HepG2 (cell line): ENCODE results near the gene KRABD2.
A peak's percentile ranks its signal among the peaks of the same experiment; 100 is the strongest.

Experiments used
- AKAP8 ChIP-seq: sonication (generic); formaldehyde crosslinking; IDR thresholded peaks from 2 replicates; pipeline ENCODE4 v1.5.1; 2020; ENCODE audit warnings: mild to moderate bottlenecking, missing genetic modification reagents
- CEBPZ ChIP-seq: IDR thresholded peaks from 2 replicates; pipeline ENCODE4 v1.6.1; 2012; ENCODE audit warnings: low read length, improper control_type of control experiment
- DNMT1 ChIP-seq: sonication (generic); formaldehyde crosslinking; IDR thresholded peaks from 2 replicates; pipeline ENCODE4 v1.5.1; 2020; ENCODE audit warnings: mild to moderate bottlenecking, missing genetic modification reagents
- ELF3 ChIP-seq: IDR thresholded peaks from 2 replicates; pipeline ENCODE4 v1.6.1; 2016; ENCODE audit warnings: missing genetic modification reagents, missing compliant biosample characterization
- GABPA ChIP-seq, 2 experiments: IDR thresholded peaks; 2 replicates each; pipeline ENCODE4 v1.6.1; 2011 to 2016; ENCODE audit warnings: low read depth in 2 of 2, low read length in 1 of 2, missing biosample characterization in 1 of 2, missing genetic modification characterization in 1 of 2
- HNF4A ChIP-seq: sonication (generic); formaldehyde crosslinking; IDR thresholded peaks from 2 replicates; pipeline ENCODE4 v1.4.0; 2020; ENCODE audit warnings: missing genetic modification reagents
- KMT2A ChIP-seq: sonication (generic); formaldehyde crosslinking; IDR thresholded peaks from 2 replicates; pipeline ENCODE4 v1.4.0; 2020; ENCODE audit warnings: missing genetic modification reagents
- KMT2B ChIP-seq: IDR thresholded peaks from 2 replicates; pipeline ENCODE4 v1.6.1; 2016; ENCODE audit warnings: missing genetic modification reagents, missing compliant biosample characterization
- PAWR ChIP-seq: sonication (generic); formaldehyde crosslinking; IDR thresholded peaks from 2 replicates; pipeline ENCODE4 v1.4.0; 2020; ENCODE audit warnings: missing genetic modification reagents, mild to moderate bottlenecking, borderline replicate concordance
- POGZ ChIP-seq: sonication (generic); formaldehyde crosslinking; IDR thresholded peaks from 2 replicates; pipeline ENCODE4 v1.4.0; 2020; ENCODE audit warnings: mild to moderate bottlenecking, missing genetic modification reagents
- PRPF4 ChIP-seq: fragments of 200-400 bp; formaldehyde crosslinking; IDR thresholded peaks from 2 replicates; pipeline ENCODE4 v1.6.1; 2016; ENCODE audit warnings: low read length, low read depth; ENCODE audit not compliant: poor library complexity, severe bottlenecking
- SP5 ChIP-seq: IDR thresholded peaks from 2 replicates; pipeline ENCODE4 v1.6.1; 2016; ENCODE audit warnings: low read depth, borderline replicate concordance
- THAP7 ChIP-seq: sonication (generic); formaldehyde crosslinking; IDR thresholded peaks from 2 replicates; pipeline ENCODE4 v1.8.1; 2023; ENCODE audit warnings: mild to moderate bottlenecking, missing genetic modification reagents
- TMF1 ChIP-seq: sonication (generic); formaldehyde crosslinking; IDR thresholded peaks from 2 replicates; pipeline ENCODE4 v1.8.1; 2022; ENCODE audit warnings: low read depth, missing genetic modification reagents
- TRAFD1 ChIP-seq: sonication (generic); formaldehyde crosslinking; IDR thresholded peaks from 2 replicates; pipeline ENCODE4 v1.5.1; 2020; ENCODE audit warnings: missing genetic modification reagents, mild to moderate bottlenecking, borderline replicate concordance
- ZBTB20 ChIP-seq: sonication (generic); formaldehyde crosslinking; IDR thresholded peaks from 2 replicates; pipeline ENCODE4 v1.8.1; 2023; ENCODE audit warnings: missing genetic modification reagents, low read depth, mild to moderate bottlenecking, borderline replicate concordance
- ZBTB37 ChIP-seq: sonication (generic); formaldehyde crosslinking; IDR thresholded peaks from 2 replicates; pipeline ENCODE4 v1.4.0; 2020; ENCODE audit warnings: mild to moderate bottlenecking, missing genetic modification reagents
- ZNF101 ChIP-seq: sonication (generic); formaldehyde crosslinking; IDR thresholded peaks from 2 replicates; pipeline ENCODE4 v1.4.0; 2020; ENCODE audit warnings: mild to moderate bottlenecking, low read depth, missing genetic modification reagents, borderline replicate concordance
- ZNF230 ChIP-seq: sonication (generic); formaldehyde crosslinking; IDR thresholded peaks from 2 replicates; pipeline ENCODE4 v1.4.0; 2020; ENCODE audit warnings: mild to moderate bottlenecking, missing genetic modification reagents
- ZNF317 ChIP-seq: sonication (generic); formaldehyde crosslinking; IDR thresholded peaks from 2 replicates; pipeline ENCODE4 v1.5.0; 2020; ENCODE audit warnings: mild to moderate bottlenecking, missing genetic modification reagents
- ZNF333 ChIP-seq: sonication (generic); formaldehyde crosslinking; IDR thresholded peaks from 2 replicates; pipeline ENCODE4 v1.4.0; 2020; ENCODE audit warnings: mild to moderate bottlenecking, missing genetic modification reagents, borderline replicate concordance
- ZNF580 ChIP-seq: IDR thresholded peaks from 2 replicates; pipeline ENCODE4 v1.6.1; 2016; ENCODE audit warnings: low read depth, borderline replicate concordance
- ZNF776 ChIP-seq: sonication (generic); formaldehyde crosslinking; IDR thresholded peaks from 2 replicates; pipeline ENCODE4 v1.4.0; 2020; ENCODE audit warnings: mild to moderate bottlenecking, missing genetic modification reagents

The KRABD2 gene

GRCh38 chr17:8383143-8383822 lies 6.8 kb upstream of the KRABD2 start, which contains the start of gene RPL26 (continued):
- TF ChIP-seq ZNF101 (CRISPR knock-in tag) (no peak), ZNF580 (CRISPR knock-in tag) (no peak; the same call in 1 of the 2 replicates), PRPF4 (no peak), PAWR (CRISPR knock-in tag) (no peak), HNF4A (CRISPR knock-in tag) (no peak; the same call in 1 of the 2 replicates), SP5 (CRISPR knock-in tag) (peak; percentile 21; the same call in 1 of the 2 replicates), ZNF776 (CRISPR knock-in tag) (no peak; the same call in 1 of the 2 replicates), ZNF333 (no peak), AKAP8 (CRISPR knock-in tag) (no peak; the same call in 1 of the 2 replicates), ZBTB37 (CRISPR knock-in tag) (no peak), TMF1 (CRISPR knock-in tag) (no peak), TRAFD1 (CRISPR knock-in tag) (no peak), DNMT1 (CRISPR knock-in tag) (peak; percentile 89), ZNF317 (CRISPR knock-in tag) (no peak), THAP7 (CRISPR knock-in tag) (peak; percentile 56; the same call in 1 of the 2 replicates), ZNF230 (CRISPR knock-in tag) (no peak), CEBPZ (no peak), KMT2B (CRISPR knock-in tag) (peak; percentile 87), ELF3 (CRISPR knock-in tag) (peak; percentile 68), POGZ (peak; percentile 86), GABPA (IDR thresholded peaks at IDR 0.05; ENCODE audit: low read depth, low read length) (peak; percentile 71), GABPA (CRISPR knock-in tag; IDR thresholded peaks at IDR 0.05; ENCODE audit: low read depth) (peak; percentile 94), ZBTB20 (CRISPR knock-in tag) (no peak), KMT2A (CRISPR knock-in tag) (peak; percentile 90)
